Embryonic facial prominence (tissue), 1 donor: ENCODE data around the gene PRRT2.
"Not testable (repeated sequence)": the region's sequence is repeated elsewhere in the genome, so short reads cannot be mapped to it uniquely, and the experiment has no call there.

Experiments
- DNase-seq: peaks from one replicate; pipeline ENCODE4 v3.0.0-alpha.2; 2016; ENCODE audit errors: extremely low spot score

Gene PRRT2

GRCh38 chr16:29790949-29791844 lies 20.8 kb upstream of the PRRT2 start:
- no peak for DNase-seq

GRCh38 chr16:29791845-29792807 lies 19.9 kb upstream of the PRRT2 start:
- DNase-seq: no peak

GRCh38 chr16:29793153-29793552 lies 18.8 kb upstream of the PRRT2 start:
- DNase-seq: not testable (repeated sequence)

- DNase-seq: no peak
These were observed 17.7 kb upstream of the PRRT2 start for GRCh38 chr16:29794231-29794710.

- DNase-seq: no peak
These were observed 9.5 kb upstream of the PRRT2 start for GRCh38 chr16:29802416-29802935.

- no peak for DNase-seq
These were observed 8.0 kb upstream of the PRRT2 start for GRCh38 chr16:29804020-29804419.

- no peak for DNase-seq
These were observed 7.3 kb upstream of the PRRT2 start for GRCh38 chr16:29804455-29805231.

- peak; percentile 96 for DNase-seq
These were observed 6.5 kb upstream of the PRRT2 start for GRCh38 chr16:29805232-29806098.

GRCh38 chr16:29806099-29806579 lies 5.9 kb upstream of the PRRT2 start, which contains the start of gene MAZ:
Gene MAZ (plus strand): TSS chr16:29806529. CDS start chr16:29806702, 173 bp downstream.
- peak; percentile 86 for DNase-seq

GRCh38 chr16:29806641-29807425 lies 5.2 kb upstream of the PRRT2 start:
- DNase-seq: no peak

- no peak for DNase-seq
These were observed 4.4 kb upstream of the PRRT2 start for GRCh38 chr16:29807426-29808218.

GRCh38 chr16:29808219-29808900 lies 3.6 kb upstream of the PRRT2 start:
- DNase-seq: no peak

- DNase-seq: no peak
These were observed 2.8 kb upstream of the PRRT2 start for GRCh38 chr16:29809031-29809747.

GRCh38 chr16:29809850-29810698 lies 1.9 kb upstream of the PRRT2 start:
- DNase-seq: no peak

GRCh38 chr16:29810699-29811169 lies 1.3 kb upstream of the PRRT2 start:
- no peak for DNase-seq
